A172 (cell line): ENCODE data around the gene OR8K1. TPM values are rescaled to one million over a fixed set of nuclear protein-coding genes. Genes with fewer than 3 reads are reported as not detected.

Experiments used
- DNase-seq: peaks from one replicate; pipeline ENCODE4 v3.0.0-alpha.2; 2015; ENCODE audit warnings: low spot score
- total RNA-seq: library from RNA; depleted of rRNA; stranded (reverse); fragments of >200 nt; shearing (Covaris generic); gene quantifications from 2 replicates; pipeline ENCODE4 v1.2.3, GENCODE V29; 2014; rRNA removed

Gene OR8K1
- total RNA-seq, result not detected in 2 replicates

- no peak for DNase-seq
Measured at GRCh38 chr11:56345739-56346138, at the start of gene OR8K1. Gene OR8K1, plus strand, starts transcription at chr11:56346039. Its CDS starts 0 bp downstream, at chr11:56346039.

GRCh38 chr11:56296898-56297297 lies 48.9 kb upstream of the OR8K1 start:
- no peak for DNase-seq

GRCh38 chr11:56307836-56308235 lies 38.0 kb upstream of the OR8K1 start:
- no peak for DNase-seq

- DNase-seq, result no peak
Measured at GRCh38 chr11:56314844-56315243, 31.0 kb upstream of the OR8K1 start, which contains the start of gene OR8K3. Gene OR8K3, plus strand, starts transcription at chr11:56315144. Its CDS starts 3,163 bp downstream, at chr11:56318307.

GRCh38 chr11:56331861-56332491 lies 13.9 kb upstream of the OR8K1 start:
- DNase-seq, result no peak

GRCh38 chr11:56333156-56333555 lies 12.7 kb upstream of the OR8K1 start:
- no peak for DNase-seq

- no peak for DNase-seq
Measured at GRCh38 chr11:56340289-56340688, 5.5 kb upstream of the OR8K1 start.

- DNase-seq, result no peak
Measured at GRCh38 chr11:56353991-56354390, 8.2 kb downstream of the OR8K1 start, which contains the start of gene OR8J1. Gene OR8J1, plus strand, starts transcription at chr11:56354291. Its CDS starts 5,956 bp downstream, at chr11:56360247.

GRCh38 chr11:56375324-56375723 lies 29.5 kb downstream of the OR8K1 start, which contains the start of gene OR8U1:
Gene OR8U1, plus strand, starts transcription at chr11:56375624. Its CDS starts 0 bp downstream, at chr11:56375624.
- no peak for DNase-seq

- no peak for DNase-seq
Measured at GRCh38 chr11:56380120-56380519, 34.3 kb downstream of the OR8K1 start.

- DNase-seq, result no peak
Measured at GRCh38 chr11:56394381-56394780, 48.5 kb downstream of the OR8K1 start.

- DNase-seq, result no peak
Measured at GRCh38 chr11:56396047-56396446, 50.2 kb downstream of the OR8K1 start.

Other genes starting within 250 kb of the OR8K1 start
- gene OR8H2, start 242.4 kb upstream of the OR8K1 start, total RNA-seq, result not detected in 2 replicates
- gene OR8H3, start 223.7 kb upstream of the OR8K1 start, total RNA-seq, result not detected in 2 replicates
- gene OR8J3, start 205.8 kb upstream of the OR8K1 start, total RNA-seq, result not detected in 2 replicates
- not detected in 2 replicates for gene OR8K5, start 185.7 kb upstream of the OR8K1 start, total RNA-seq
- gene OR5J2, start 169.4 kb upstream of the OR8K1 start, total RNA-seq, result not detected in 2 replicates
- not detected in 2 replicates for gene OR5T2, start 111.8 kb upstream of the OR8K1 start, total RNA-seq
- not detected in 2 replicates for gene OR5T3, start 93.8 kb upstream of the OR8K1 start, total RNA-seq
- not detected in 2 replicates for gene OR5T1, start 71.9 kb upstream of the OR8K1 start, total RNA-seq
- not detected in 2 replicates for gene OR8H1, start 53.8 kb upstream of the OR8K1 start, total RNA-seq
- not detected in 2 replicates for gene OR8K3, start 30.9 kb upstream of the OR8K1 start, total RNA-seq
- gene OR8J1, start 8.3 kb downstream of the OR8K1 start, total RNA-seq, result not detected in 2 replicates
- gene OR8U1, start 29.6 kb downstream of the OR8K1 start, total RNA-seq, result not detected in 2 replicates
- not detected in 2 replicates for gene OR5AL1, start 66.7 kb downstream of the OR8K1 start, total RNA-seq
- not detected in 2 replicates for gene OR5M3, start 127.3 kb downstream of the OR8K1 start, total RNA-seq
- not detected in 2 replicates for gene OR5M8, start 145.3 kb downstream of the OR8K1 start, total RNA-seq
- gene OR5M11, start 197.2 kb downstream of the OR8K1 start, total RNA-seq, result not detected in 2 replicates
- not detected in 2 replicates for gene OR5M10, start 231.7 kb downstream of the OR8K1 start, total RNA-seq